ENCODE measurements around the gene UST. TPM values are rescaled to one million over a fixed set of nuclear protein-coding genes. Genes with fewer than 3 reads are reported as not detected.

Gene UST
- total and polyA plus RNA-seq, 2 experiments from 2014 or later: 8.0 to 11.7 TPM

GRCh38 chr6:149054559-149055194, 307.8 kb downstream of the UST start:
- H3K9me2 ChIP-seq (replicated peaks; ENCODE audit: insufficient read depth): no peaks in the 10 kb centered on the region
- H2AFZ ChIP-seq: no peak overlapping the region
- TF ChIP-seq EZH2phosphoT487 (IDR thresholded peaks at IDR 0.05; ENCODE audit: low read depth, severe bottlenecking, unreplicated experiment): no peak
- TF ChIP-seq CTCF (IDR thresholded peaks at IDR 0.05; ENCODE audit: poor library complexity): no peak
- TF ChIP-seq EZH2 (IDR thresholded peaks at IDR 0.05; ENCODE audit: borderline replicate concordance): no peak
- no peaks in the 10 kb centered on the region for H3K9me3 ChIP-seq (ENCODE audit: low read depth)
- no peaks in the 10 kb centered on the region for H4K20me1 ChIP-seq (ENCODE audit: insufficient read depth, poor library complexity, severe bottlenecking)
- H3K4me3 ChIP-seq: no peak overlapping the region
- H3K27me3 ChIP-seq: no peaks in the 10 kb centered on the region
- peaks cover 6% of the 10 kb centered on the region for H3K4me1 ChIP-seq (ENCODE audit: insufficient read depth)
- H3K36me3 ChIP-seq (replicated peaks; ENCODE audit: insufficient read depth, low read depth): no peaks in the 10 kb centered on the region
- no peak overlapping the region for H3K4me2 ChIP-seq
- 76% methylated on average over 8 of the region's 8 CpGs for WGBS (ENCODE audit: low lambda C conversion rate, missing lambda C conversion rate)
- no peaks in the 10 kb centered on the region for H3K79me2 ChIP-seq
- DNase-seq (ENCODE audit: low spot score): no peak
- H3K27ac ChIP-seq: no peak overlapping the region

- peaks cover 9% of the 10 kb centered on the region for H3K4me1 ChIP-seq (ENCODE audit: insufficient read depth)
- no peaks in the 10 kb centered on the region for H4K20me1 ChIP-seq (ENCODE audit: insufficient read depth, poor library complexity, severe bottlenecking)
- no peaks in the 10 kb centered on the region for H3K27me3 ChIP-seq
- no peak overlapping the region for H3K27ac ChIP-seq
- no peaks in the 10 kb centered on the region for H3K9me2 ChIP-seq (replicated peaks; ENCODE audit: insufficient read depth)
- H3K4me3 ChIP-seq: no peak overlapping the region
- TF ChIP-seq CTCF (IDR thresholded peaks at IDR 0.05; ENCODE audit: poor library complexity): no peak
- WGBS (ENCODE audit: low lambda C conversion rate, missing lambda C conversion rate): 71% methylated on average over 5 of the region's 5 CpGs
- no peak overlapping the region for H2AFZ ChIP-seq
- H3K4me2 ChIP-seq: no peak overlapping the region
- DNase-seq (ENCODE audit: low spot score): no peak
- no peaks in the 10 kb centered on the region for H3K79me2 ChIP-seq
- no peaks in the 10 kb centered on the region for H3K9me3 ChIP-seq (ENCODE audit: low read depth)
- no peaks in the 10 kb centered on the region for H3K36me3 ChIP-seq (replicated peaks; ENCODE audit: insufficient read depth, low read depth)
Measured at GRCh38 chr6:149055195-149055899, 308.5 kb downstream of the UST start.

- Histone ChIP-seq H3K4me1 (ENCODE audit: insufficient read depth) (peaks cover 23% of the 10 kb centered on the region), H4K20me1 (ENCODE audit: insufficient read depth, poor library complexity, severe bottlenecking) (no peaks in the 10 kb centered on the region), H2AFZ (no peak overlapping the region), H3K27ac (no peak overlapping the region), H3K9me2 (replicated peaks; ENCODE audit: insufficient read depth) (no peaks in the 10 kb centered on the region), H3K79me2 (no peaks in the 10 kb centered on the region), H3K36me3 (replicated peaks; ENCODE audit: insufficient read depth, low read depth) (no peaks in the 10 kb centered on the region), H3K27me3 (no peaks in the 10 kb centered on the region), H3K4me2 (no peak overlapping the region), H3K9me3 (ENCODE audit: low read depth) (no peaks in the 10 kb centered on the region), H3K4me3 (no peak overlapping the region)
- TF ChIP-seq EZH2 (IDR thresholded peaks at IDR 0.05; ENCODE audit: borderline replicate concordance) (no peak), EZH2phosphoT487 (IDR thresholded peaks at IDR 0.05; ENCODE audit: low read depth, severe bottlenecking, unreplicated experiment) (no peak), CTCF (IDR thresholded peaks at IDR 0.05; ENCODE audit: poor library complexity) (no peak)
- WGBS (ENCODE audit: low lambda C conversion rate, missing lambda C conversion rate): 67% methylated on average over 4 of the region's 4 CpGs
- no peak for DNase-seq (ENCODE audit: low spot score)
Measured at GRCh38 chr6:149056777-149057463, 310.1 kb downstream of the UST start.
